HAP-1 (cell line): ENCODE measurements around the gene HIPK1.
A peak's percentile ranks its signal among the peaks of the same experiment; 100 is the strongest.

ENCODE experiments used
- DNase-seq, 2 experiments: peaks; one replicate each; pipeline ENCODE4 v3.0.0-alpha.2; 2016 to 2020; ENCODE audit warnings: low spot score in 2 of 2
- H3K27me3 ChIP-seq: fragments of 250-450 bp; sonication (Bioruptor Pico); 2 replicates; pipeline ENCODE4 v1.5.1; 2020; ENCODE audit warnings: low read depth, mild to moderate bottlenecking, moderate library complexity
- H3K36me3 ChIP-seq: fragments of 250-450 bp; sonication (Bioruptor Pico); replicated peaks from 2 replicates; pipeline ENCODE4 v1.5.1; 2020; ENCODE audit warnings: mild to moderate bottlenecking
- H3K4me1 ChIP-seq: fragments of 250-450 bp; sonication (Bioruptor Pico); 2 replicates; pipeline ENCODE4 v1.5.1; 2020; ENCODE audit warnings: mild to moderate bottlenecking
- H3K4me3 ChIP-seq: fragments of 250-450 bp; sonication (Bioruptor Pico); 2 replicates; pipeline ENCODE4 v1.5.1; 2020; ENCODE audit warnings: mild to moderate bottlenecking, moderate library complexity
- H3K9me3 ChIP-seq: fragments of 250-450 bp; sonication (Bioruptor Pico); 2 replicates; pipeline ENCODE4 v1.5.1; 2020; ENCODE audit warnings: mild to moderate bottlenecking, moderate library complexity
- in situ Hi-C: fragments of 300-500 bp; cut with MboI; formaldehyde crosslinking; loops from 3 replicates; pipeline ENCODE4 v1.14.3; 2020; ENCODE audit warnings: low sequenced_read_pairs, inconsistent platforms, mixed read lengths

The HIPK1 gene

GRCh38 chr1:113928941-113929749, at the start of gene HIPK1:
Gene HIPK1 (plus strand): TSS chr1:113929324.
- no peaks in the 10 kb centered on the region for H3K36me3 ChIP-seq
- H3K9me3 ChIP-seq: no peaks in the 10 kb centered on the region
- peak; percentile 82 to 95 for DNase-seq
- peak within 1 kb of the TSS; percentile 62 for H3K4me3 ChIP-seq
- H3K27me3 ChIP-seq: no peaks in the 10 kb centered on the region
- H3K4me1 ChIP-seq: peaks cover 12% of the 10 kb centered on the region
- in situ Hi-C loops: no loop called here

GRCh38 chr1:113879739-113880038, 49.4 kb upstream of the HIPK1 start:
- H3K27me3 ChIP-seq: no peaks in the 10 kb centered on the region
- in situ Hi-C loops: no loop called here
- no peaks in the 10 kb centered on the region for H3K4me1 ChIP-seq
- H3K9me3 ChIP-seq: no peaks in the 10 kb centered on the region
- no peak for DNase-seq
- H3K4me3 ChIP-seq: no peak overlapping the region
- no peaks in the 10 kb centered on the region for H3K36me3 ChIP-seq

GRCh38 chr1:113881661-113882060, 47.5 kb upstream of the HIPK1 start:
- Histone ChIP-seq H3K27me3 (no peaks in the 10 kb centered on the region), H3K36me3 (no peaks in the 10 kb centered on the region), H3K4me1 (no peaks in the 10 kb centered on the region), H3K9me3 (no peaks in the 10 kb centered on the region), H3K4me3 (no peak overlapping the region)
- no peak for DNase-seq
- in situ Hi-C loops: no loop called here

GRCh38 chr1:113886417-113887401, 42.4 kb upstream of the HIPK1 start:
- H3K4me1 ChIP-seq: no peaks in the 10 kb centered on the region
- in situ Hi-C loops: no loop called here
- H3K27me3 ChIP-seq: no peaks in the 10 kb centered on the region
- no peaks in the 10 kb centered on the region for H3K9me3 ChIP-seq
- H3K4me3 ChIP-seq: no peak overlapping the region
- no peaks in the 10 kb centered on the region for H3K36me3 ChIP-seq
- no peak for DNase-seq

- H3K36me3 ChIP-seq: no peaks in the 10 kb centered on the region
- DNase-seq: no peak
- in situ Hi-C loops: no loop called here
- no peaks in the 10 kb centered on the region for H3K27me3 ChIP-seq
- no peaks in the 10 kb centered on the region for H3K4me1 ChIP-seq
- no peak within 1 kb of the TSS for H3K4me3 ChIP-seq
- H3K9me3 ChIP-seq: no peaks in the 10 kb centered on the region
Measured at GRCh38 chr1:113887402-113888175, 41.5 kb upstream of the HIPK1 start, which contains the start of gene BCL2L15. Gene BCL2L15 (minus strand): TSS chr1:113887581. CDS start chr1:113887375, 206 bp downstream.

- Histone ChIP-seq H3K4me1 (no peaks in the 10 kb centered on the region), H3K9me3 (no peaks in the 10 kb centered on the region), H3K36me3 (peaks cover 13% of the 10 kb centered on the region), H3K4me3 (no peak overlapping the region), H3K27me3 (no peaks in the 10 kb centered on the region)
- in situ Hi-C loops: no loop called here
- no peak for DNase-seq
Measured at GRCh38 chr1:113890816-113891215, 38.3 kb upstream of the HIPK1 start.

GRCh38 chr1:113891631-113892220, 37.4 kb upstream of the HIPK1 start:
- in situ Hi-C loops: no loop called here
- Histone ChIP-seq H3K36me3 (peaks cover 21% of the 10 kb centered on the region), H3K4me1 (no peaks in the 10 kb centered on the region), H3K4me3 (no peak overlapping the region), H3K9me3 (no peaks in the 10 kb centered on the region), H3K27me3 (no peaks in the 10 kb centered on the region)
- DNase-seq: no peak

GRCh38 chr1:113893267-113893666, 35.9 kb upstream of the HIPK1 start:
- no peak for DNase-seq
- Histone ChIP-seq H3K4me3 (no peak overlapping the region), H3K4me1 (no peaks in the 10 kb centered on the region), H3K36me3 (peaks cover 30% of the 10 kb centered on the region), H3K9me3 (no peaks in the 10 kb centered on the region), H3K27me3 (no peaks in the 10 kb centered on the region)
- in situ Hi-C loops: no loop called here

- H3K36me3 ChIP-seq: peaks cover 35% of the 10 kb centered on the region
- no peak for DNase-seq
- no peaks in the 10 kb centered on the region for H3K27me3 ChIP-seq
- in situ Hi-C loops: no loop called here
- H3K4me3 ChIP-seq: no peak overlapping the region
- no peaks in the 10 kb centered on the region for H3K4me1 ChIP-seq
- H3K9me3 ChIP-seq: no peaks in the 10 kb centered on the region
Measured at GRCh38 chr1:113895098-113895497, 34.0 kb upstream of the HIPK1 start.

- no peak for DNase-seq
- H3K4me3 ChIP-seq: no peak overlapping the region
- in situ Hi-C loops: no loop called here
- H3K9me3 ChIP-seq: no peaks in the 10 kb centered on the region
- H3K27me3 ChIP-seq: no peaks in the 10 kb centered on the region
- H3K36me3 ChIP-seq: peaks cover 40% of the 10 kb centered on the region
- no peaks in the 10 kb centered on the region for H3K4me1 ChIP-seq
Measured at GRCh38 chr1:113895961-113896360, 33.2 kb upstream of the HIPK1 start.

- Histone ChIP-seq H3K4me1 (peaks cover 2% of the 10 kb centered on the region), H3K4me3 (no peak overlapping the region), H3K9me3 (no peaks in the 10 kb centered on the region), H3K36me3 (peaks cover 42% of the 10 kb centered on the region), H3K27me3 (no peaks in the 10 kb centered on the region)
- in situ Hi-C loops: no loop called here
- no peak for DNase-seq
Measured at GRCh38 chr1:113898241-113898814, 30.8 kb upstream of the HIPK1 start.

- Histone ChIP-seq H3K27me3 (no peaks in the 10 kb centered on the region), H3K9me3 (no peaks in the 10 kb centered on the region), H3K4me1 (peaks cover 8% of the 10 kb centered on the region), H3K36me3 (peaks cover 42% of the 10 kb centered on the region), H3K4me3 (no peak overlapping the region)
- in situ Hi-C loops: no loop called here
- DNase-seq: no peak
Measured at GRCh38 chr1:113899111-113899510, 30.0 kb upstream of the HIPK1 start.

- in situ Hi-C loops: no loop called here
- H3K9me3 ChIP-seq: no peaks in the 10 kb centered on the region
- H3K4me3 ChIP-seq: no peak overlapping the region
- no peaks in the 10 kb centered on the region for H3K27me3 ChIP-seq
- DNase-seq: no peak
- H3K36me3 ChIP-seq: peaks cover 25% of the 10 kb centered on the region
- peaks cover 8% of the 10 kb centered on the region for H3K4me1 ChIP-seq
Measured at GRCh38 chr1:113901191-113901590, 27.9 kb upstream of the HIPK1 start.
